Prostate gland (tissue), 2 donors: ENCODE results near the gene PCDHB6.

Experiments used
- POLR2A ChIP-seq: fragments of 450-650 bp; IDR thresholded peaks from one replicate; pipeline ENCODE4 v1.6.1; 2016; ENCODE audit warnings: antibody characterized with exemption, mild to moderate bottlenecking
- TF ChIP-seq, protein P1 (sequence below), 4 experiments: fragments of 200-600 bp in 2 of 4; fragments of 450-650 bp in 2 of 4; sonication (generic) in 2 of 4; IDR thresholded peaks; 1 replicate in 3 of 4; 2 replicates in 1 of 4; pipeline ENCODE4 v1.5.1; 2016 to 2019; ENCODE audit warnings: antibody characterized with exemption in 4 of 4, mild to moderate bottlenecking in 2 of 4, moderate library complexity in 2 of 4

DNA sequence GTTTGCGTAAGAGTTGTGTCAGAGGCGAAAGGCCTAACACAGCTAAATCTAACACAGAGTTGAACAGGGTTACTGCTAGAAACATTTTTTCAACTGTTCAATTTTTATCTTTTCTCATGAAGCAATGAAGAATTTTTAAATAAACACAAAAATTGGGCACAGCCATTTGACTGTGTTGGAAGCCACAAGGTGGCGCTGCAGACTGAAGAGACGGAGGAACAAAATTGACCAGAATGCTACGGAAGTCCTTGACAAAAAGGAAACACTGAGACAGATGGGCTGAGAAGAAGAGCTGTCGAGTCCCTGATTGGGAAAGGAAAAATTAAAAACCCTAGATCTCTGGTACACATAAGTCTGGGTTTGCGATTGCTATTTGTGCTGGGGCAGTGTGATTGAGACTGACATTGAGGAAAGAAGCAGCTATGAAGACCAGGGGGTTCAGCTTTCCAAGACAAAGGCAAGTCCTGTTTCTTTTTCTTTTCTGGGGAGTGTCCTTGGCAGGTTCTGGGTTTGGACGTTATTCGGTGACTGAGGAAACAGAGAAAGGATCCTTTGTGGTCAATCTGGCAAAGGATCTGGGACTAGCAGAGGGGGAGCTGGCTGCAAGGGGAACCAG is 37.1 kb downstream of the PCDHB6 start, which contains the start of gene PCDHB9:
- no peak for TF ChIP-seq POLR2A
- TF ChIP-seq, protein P1, sequence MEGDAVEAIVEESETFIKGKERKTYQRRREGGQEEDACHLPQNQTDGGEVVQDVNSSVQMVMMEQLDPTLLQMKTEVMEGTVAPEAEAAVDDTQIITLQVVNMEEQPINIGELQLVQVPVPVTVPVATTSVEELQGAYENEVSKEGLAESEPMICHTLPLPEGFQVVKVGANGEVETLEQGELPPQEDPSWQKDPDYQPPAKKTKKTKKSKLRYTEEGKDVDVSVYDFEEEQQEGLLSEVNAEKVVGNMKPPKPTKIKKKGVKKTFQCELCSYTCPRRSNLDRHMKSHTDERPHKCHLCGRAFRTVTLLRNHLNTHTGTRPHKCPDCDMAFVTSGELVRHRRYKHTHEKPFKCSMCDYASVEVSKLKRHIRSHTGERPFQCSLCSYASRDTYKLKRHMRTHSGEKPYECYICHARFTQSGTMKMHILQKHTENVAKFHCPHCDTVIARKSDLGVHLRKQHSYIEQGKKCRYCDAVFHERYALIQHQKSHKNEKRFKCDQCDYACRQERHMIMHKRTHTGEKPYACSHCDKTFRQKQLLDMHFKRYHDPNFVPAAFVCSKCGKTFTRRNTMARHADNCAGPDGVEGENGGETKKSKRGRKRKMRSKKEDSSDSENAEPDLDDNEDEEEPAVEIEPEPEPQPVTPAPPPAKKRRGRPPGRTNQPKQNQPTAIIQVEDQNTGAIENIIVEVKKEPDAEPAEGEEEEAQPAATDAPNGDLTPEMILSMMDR (IDR thresholded peaks at IDR 0.05) = no peak
